HUES64 (cell line): ENCODE measurements around the gene CLEC20A. TPM values are rescaled to one million over a fixed set of nuclear protein-coding genes. Genes with fewer than 3 reads are reported as not detected.

Experiments
- H3K27ac ChIP-seq: 2 replicates; pipeline ENCODE4 v1.7.0; 2013; ENCODE audit warnings: low read depth, low read length, inconsistent platforms
- H3K27me3 ChIP-seq: 2 replicates; pipeline ENCODE4 v1.6.1; 2013; ENCODE audit warnings: mild to moderate bottlenecking, low read length; ENCODE audit not compliant: insufficient read depth
- H3K36me3 ChIP-seq: 2 replicates; pipeline ENCODE4 v1.6.1; 2013; ENCODE audit warnings: mild to moderate bottlenecking, low read length; ENCODE audit not compliant: insufficient read depth
- H3K4me1 ChIP-seq: 2 replicates; pipeline ENCODE4 v1.6.1; 2013; ENCODE audit warnings: mild to moderate bottlenecking, low read length, moderate library complexity; ENCODE audit not compliant: insufficient read depth
- H3K4me3 ChIP-seq: 2 replicates; pipeline ENCODE4 v1.5.1; 2013; ENCODE audit warnings: mild to moderate bottlenecking, low read length, moderate library complexity
- H3K9ac ChIP-seq: 2 replicates; pipeline ENCODE4 v1.6.1; 2013; ENCODE audit warnings: mild to moderate bottlenecking, low read depth, low read length
- H3K9me3 ChIP-seq: 2 replicates; pipeline ENCODE4 v1.6.1; 2013; ENCODE audit warnings: low read depth, low read length; ENCODE audit not compliant: insufficient read depth
- WGBS: fragments of 150-250, 120-280 bp; methylation state at CpG from one replicate; pipeline ENCODE4 v1.1.7; 2013; ENCODE audit warnings: missing lambda C conversion rate; 5-methylcytosine and 5-hydroxymethylcytosine counted together
- polyA plus RNA-seq, 2 experiments: library from polyadenylated mRNA; stranded (reverse); fragments of 50-300 nt; gene quantifications; one replicate each; pipeline ENCODE4 v1.2.3, GENCODE V29; 2013

CLEC20A gene
- not detected for polyA plus RNA-seq (2013, experiment 1 of 2)
- not detected for polyA plus RNA-seq (2013, experiment 2 of 2)

GRCh38 chr1:178496410-178497135, at the start of gene CLEC20A:
Gene CLEC20A, minus strand, starts transcription at chr1:178496964. Its CDS starts 25 bp downstream, at chr1:178496939.
- no peaks in the 10 kb centered on the region for H3K4me1 ChIP-seq
- no peaks in the 10 kb centered on the region for H3K36me3 ChIP-seq
- H3K9ac ChIP-seq: no peak within 1 kb of the TSS
- no peak within 1 kb of the TSS for H3K27ac ChIP-seq
- no peaks in the 10 kb centered on the region for H3K27me3 ChIP-seq
- WGBS: 96% methylated on average over 26 of the region's 26 CpGs
- H3K4me3 ChIP-seq: no peak within 1 kb of the TSS
- H3K9me3 ChIP-seq: no peaks in the 10 kb centered on the region

GRCh38 chr1:178544531-178544930, 47.8 kb upstream of the CLEC20A start:
- Histone ChIP-seq H3K27ac (no peak overlapping the region), H3K4me1 (no peaks in the 10 kb centered on the region), H3K4me3 (no peak overlapping the region), H3K9me3 (no peaks in the 10 kb centered on the region), H3K36me3 (peaks cover 6% of the 10 kb centered on the region; the same call in 1 of the 2 replicates), H3K27me3 (no peaks in the 10 kb centered on the region), H3K9ac (no peak overlapping the region)
- 87% methylated on average over 8 of the region's 9 CpGs for WGBS

DNA sequence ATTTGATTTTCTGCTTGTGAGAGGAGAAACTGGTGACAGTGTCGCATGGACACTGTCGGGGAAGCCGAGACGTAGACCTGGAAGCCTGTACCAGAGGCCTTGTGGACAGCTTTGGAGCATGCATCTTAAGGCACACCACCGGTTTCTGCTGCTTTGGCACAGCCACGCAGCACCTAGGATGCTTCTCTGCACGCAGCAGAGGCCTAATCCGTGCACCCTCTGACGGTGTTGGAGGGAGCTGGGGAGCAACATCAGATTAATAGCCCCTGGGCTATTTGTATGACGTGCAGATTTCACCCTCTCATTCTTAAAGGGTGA, 46.5 kb upstream of the CLEC20A start:
- H3K27ac ChIP-seq: peak overlapping the region; percentile 91; the same call in 1 of the 2 replicates
- WGBS: 12% methylated on average over 10 of the region's 10 CpGs

GRCh38 chr1:178542554-178543289, 46.0 kb upstream of the CLEC20A start:
- Histone ChIP-seq H3K27ac (peak overlapping the region; percentile 91), H3K36me3 (peaks cover 3% of the 10 kb centered on the region; the same call in 1 of the 2 replicates), H3K4me3 (peak overlapping the region; percentile 93), H3K9ac (peak overlapping the region; percentile 89), H3K4me1 (no peaks in the 10 kb centered on the region), H3K9me3 (no peaks in the 10 kb centered on the region), H3K27me3 (no peaks in the 10 kb centered on the region)
- WGBS: under 1% methylated on average over 66 of the region's 66 CpGs

More for the DNA sequence above, 46.5 kb upstream of the CLEC20A start:
- Histone ChIP-seq H3K4me1 (no peaks in the 10 kb centered on the region), H3K4me3 (peak overlapping the region; percentile 93), H3K27me3 (no peaks in the 10 kb centered on the region), H3K9me3 (no peaks in the 10 kb centered on the region), H3K36me3 (peaks cover 5% of the 10 kb centered on the region; the same call in 1 of the 2 replicates), H3K9ac (peak overlapping the region; percentile 89)

- H3K27ac ChIP-seq: no peak overlapping the region
- WGBS: 4% methylated on average over 32 of the region's 33 CpGs
- no peaks in the 10 kb centered on the region for H3K27me3 ChIP-seq
- H3K9me3 ChIP-seq: no peaks in the 10 kb centered on the region
- H3K36me3 ChIP-seq: peaks cover 1% of the 10 kb centered on the region; the same call in 1 of the 2 replicates
- peak overlapping the region; percentile 89 for H3K9ac ChIP-seq
- peak overlapping the region; percentile 93 for H3K4me3 ChIP-seq
- no peaks in the 10 kb centered on the region for H3K4me1 ChIP-seq
Measured at GRCh38 chr1:178541829-178542553, 45.2 kb upstream of the CLEC20A start.

DNA sequence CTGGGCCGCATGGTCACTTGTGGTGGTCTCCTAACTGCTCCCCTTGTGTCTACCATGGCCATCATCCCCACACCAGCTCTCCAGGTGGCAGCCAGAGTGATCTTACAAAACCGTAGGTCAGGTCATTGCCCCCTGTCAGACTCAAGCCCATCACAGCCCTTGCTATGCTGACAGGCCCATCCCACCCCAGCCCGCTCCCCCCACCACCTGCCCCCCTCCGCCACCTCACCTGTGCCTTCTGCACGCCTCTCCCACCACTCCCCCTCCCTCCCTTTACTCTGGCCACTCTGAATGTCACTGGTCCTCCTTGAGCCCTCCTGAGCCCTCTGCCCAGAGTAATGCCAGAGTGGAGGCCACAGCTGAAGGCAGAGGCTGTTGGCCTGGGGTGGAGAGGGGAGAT, 44.6 kb upstream of the CLEC20A start:
- 85% methylated on average over 3 of the region's 5 CpGs for WGBS
- Histone ChIP-seq H3K9ac (0 out of 2 replicates have a peak overlapping the region, but pooled peaks have one; percentile 89), H3K4me3 (peak overlapping the region; percentile 93), H3K4me1 (no peaks in the 10 kb centered on the region), H3K27ac (no peak overlapping the region), H3K36me3 (no peaks in the 10 kb centered on the region), H3K27me3 (no peaks in the 10 kb centered on the region), H3K9me3 (no peaks in the 10 kb centered on the region)

DNA sequence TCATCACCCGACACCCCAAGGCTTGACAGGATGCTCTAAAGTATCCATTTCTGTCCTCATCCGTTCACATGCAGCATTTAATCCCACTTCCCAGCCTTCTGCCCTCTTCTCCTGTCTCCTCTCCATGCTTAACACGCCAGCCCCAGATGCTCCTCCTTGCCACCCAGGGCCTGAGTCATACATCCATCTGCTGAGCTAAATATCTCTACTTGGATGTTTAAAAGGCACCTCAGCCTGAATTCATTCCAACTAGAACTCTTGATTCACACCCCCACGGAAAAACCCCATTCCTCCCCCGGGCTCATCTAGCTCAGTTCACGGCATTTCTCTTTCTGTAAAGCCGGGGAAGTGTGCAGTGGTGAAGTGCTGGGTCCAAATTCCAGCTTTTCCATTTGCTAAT, 43.9 kb upstream of the CLEC20A start:
- H3K4me1 ChIP-seq: no peaks in the 10 kb centered on the region

GRCh38 chr1:178540204-178540603, 43.4 kb upstream of the CLEC20A start:
- no peaks in the 10 kb centered on the region for H3K9me3 ChIP-seq
- H3K4me3 ChIP-seq: no peak overlapping the region
- H3K27ac ChIP-seq: no peak overlapping the region
- H3K27me3 ChIP-seq: no peaks in the 10 kb centered on the region
- H3K4me1 ChIP-seq: no peaks in the 10 kb centered on the region
- no peak overlapping the region for H3K9ac ChIP-seq
- H3K36me3 ChIP-seq: no peaks in the 10 kb centered on the region
- WGBS: 91% methylated on average over 6 of the region's 6 CpGs

More for the DNA sequence above, 43.9 kb upstream of the CLEC20A start:
- H3K9me3 ChIP-seq: no peaks in the 10 kb centered on the region
- WGBS: 88% methylated on average over 7 of the region's 7 CpGs
- H3K4me3 ChIP-seq: no peak overlapping the region
- H3K36me3 ChIP-seq: no peaks in the 10 kb centered on the region
- no peak overlapping the region for H3K9ac ChIP-seq
- no peak overlapping the region for H3K27ac ChIP-seq
- no peaks in the 10 kb centered on the region for H3K27me3 ChIP-seq

DNA sequence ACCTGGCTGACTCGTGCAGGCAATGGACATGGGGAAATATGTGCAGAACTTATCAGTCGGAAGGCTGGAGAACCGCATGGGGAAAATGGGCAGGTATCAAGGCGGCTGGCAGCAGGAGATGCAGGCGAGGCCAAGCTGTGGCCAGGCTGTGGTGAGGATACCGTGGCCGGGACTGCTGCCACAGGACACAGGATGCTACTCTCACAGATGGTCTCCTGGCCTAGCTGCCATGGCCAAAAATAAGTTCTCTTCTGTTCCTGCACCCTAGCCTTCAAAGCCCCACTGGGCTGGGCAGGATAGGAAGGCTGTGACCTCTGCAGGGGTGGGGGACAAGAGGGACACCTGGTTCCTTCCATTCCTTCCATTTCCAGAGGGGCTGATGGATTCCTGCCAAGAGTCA, 42.5 kb upstream of the CLEC20A start:
- H3K27ac ChIP-seq: no peak overlapping the region
- H3K4me1 ChIP-seq: no peaks in the 10 kb centered on the region
- no peak overlapping the region for H3K9ac ChIP-seq
- no peak overlapping the region for H3K4me3 ChIP-seq
- H3K27me3 ChIP-seq: no peaks in the 10 kb centered on the region
- no peaks in the 10 kb centered on the region for H3K9me3 ChIP-seq
- H3K36me3 ChIP-seq: no peaks in the 10 kb centered on the region
- WGBS: 87% methylated on average over 7 of the region's 7 CpGs

GRCh38 chr1:178538192-178538916, 41.6 kb upstream of the CLEC20A start:
- H3K27me3 ChIP-seq: no peaks in the 10 kb centered on the region
- H3K36me3 ChIP-seq: no peaks in the 10 kb centered on the region
- no peak overlapping the region for H3K27ac ChIP-seq
- no peak overlapping the region for H3K9ac ChIP-seq
- no peak overlapping the region for H3K4me3 ChIP-seq
- H3K4me1 ChIP-seq: no peaks in the 10 kb centered on the region
- H3K9me3 ChIP-seq: no peaks in the 10 kb centered on the region
- WGBS: 84% methylated on average over 9 of the region's 9 CpGs
